ENCODE measurements around the gene ZNF597. TPM values are rescaled to one million over a fixed set of nuclear protein-coding genes. Genes with fewer than 3 reads are reported as not detected.
"Not testable (repeated sequence)": the region's sequence is repeated elsewhere in the genome, so short reads cannot be mapped to it uniquely, and the experiment has no call there.

ZNF597 gene
- total RNA-seq, 2 experiments from 2014 or later, result 1.9 to 2.4 TPM

GRCh38 chr16:3482659-3483241, 39.4 kb upstream of the ZNF597 start:
- intact Hi-C loops (cut with DNase I, micrococcal nuclease), result no loop called here
- no peak overlapping the region for H3K27ac Mint-ChIP-seq
- no peaks in the 10 kb centered on the region for H3K4me1 Mint-ChIP-seq

GRCh38 chr16:3481696-3482658, 38.7 kb upstream of the ZNF597 start:
- Mint-ChIP-seq H3K4me3 (no peak overlapping the region), H3K27me3 (no peaks in the 10 kb centered on the region), H3K9me3 (ENCODE audit: low read depth) (no peaks in the 10 kb centered on the region), H3K27ac (no peak overlapping the region), H3K36me3 (ENCODE audit: low read depth) (peaks cover 34% of the 10 kb centered on the region), H3K4me1 (no peaks in the 10 kb centered on the region)
- CTCF ChIA-PET, result interaction anchor here (1.1 kb wide), 1 partner anchor 45 kb away, joined by 3 read pairs; no protein-coding TSS in a partner anchor
- ATAC-seq, result no peak
- DNase-seq, result no peak
- POLR2A ChIA-PET, result no interaction called here
- intact Hi-C loops (cut with DNase I, micrococcal nuclease), result no loop called here

More at GRCh38 chr16:3482659-3483241, 39.4 kb upstream of the ZNF597 start:
- peaks cover 34% of the 10 kb centered on the region for H3K36me3 Mint-ChIP-seq (ENCODE audit: low read depth)
- DNase-seq (no peak), ATAC-seq (no peak)
- CTCF ChIA-PET, result interaction anchor here (1.1 kb wide), 1 partner anchor 44 kb away, joined by 3 read pairs; no protein-coding TSS in a partner anchor
- no peaks in the 10 kb centered on the region for H3K9me3 Mint-ChIP-seq (ENCODE audit: low read depth)
- no peaks in the 10 kb centered on the region for H3K27me3 Mint-ChIP-seq
- H3K4me3 Mint-ChIP-seq, result no peak overlapping the region
- POLR2A ChIA-PET, result no interaction called here

GRCh38 chr16:3480901-3481695, 37.8 kb upstream of the ZNF597 start:
- H3K27ac Mint-ChIP-seq, result peak overlapping the region; percentile 15

DNA sequence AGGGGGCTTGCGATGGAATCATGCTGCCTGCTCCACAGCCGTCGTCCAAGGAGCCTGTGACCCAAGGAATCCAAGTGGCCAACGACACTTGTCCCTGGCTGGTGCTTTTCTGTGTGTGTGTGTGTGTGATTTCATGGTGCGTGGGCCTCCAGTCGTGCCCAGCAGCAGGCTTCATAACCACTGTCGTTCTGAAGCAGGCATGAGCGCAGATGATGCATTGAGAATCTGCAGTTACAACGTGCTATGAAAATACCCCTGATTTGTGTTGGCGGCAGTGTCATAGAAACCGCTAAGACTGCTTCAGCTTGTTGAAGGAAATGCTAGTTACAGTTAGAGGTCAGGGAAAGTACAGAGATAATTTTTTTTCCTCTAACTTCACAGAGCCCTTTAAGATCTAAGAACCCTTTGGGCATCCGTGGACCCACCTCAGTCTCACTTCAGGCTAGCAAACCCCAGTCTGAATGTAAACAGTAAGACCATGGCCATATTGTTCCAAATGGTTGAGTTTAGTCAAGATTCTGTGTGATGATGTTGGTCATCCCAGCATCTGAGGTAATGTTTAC, 36.4 kb upstream of the ZNF597 start:
- POLR2A ChIA-PET, result interaction anchor here (1.4 kb wide), 1 partner anchor 23 kb away, joined by 3 read pairs; no protein-coding TSS in a partner anchor
- intact Hi-C loops (cut with DNase I, micrococcal nuclease), result no loop called here
- no peak overlapping the region for H3K4me3 Mint-ChIP-seq
- DNase-seq, result no peak
- CTCF ChIA-PET, result interaction anchor here (0.7 kb wide), 1 partner anchor 20 kb away, joined by 3 read pairs; no protein-coding TSS in a partner anchor
- H3K36me3 Mint-ChIP-seq (ENCODE audit: low read depth), result peaks cover 32% of the 10 kb centered on the region
- H3K27ac Mint-ChIP-seq, result peak overlapping the region; percentile 25
- no peaks in the 10 kb centered on the region for H3K4me1 Mint-ChIP-seq
- ATAC-seq, result peak; percentile 71
- H3K9me3 Mint-ChIP-seq (ENCODE audit: low read depth), result no peaks in the 10 kb centered on the region
- no peaks in the 10 kb centered on the region for H3K27me3 Mint-ChIP-seq

More at GRCh38 chr16:3480901-3481695, 37.8 kb upstream of the ZNF597 start:
- no peak for DNase-seq
- Mint-ChIP-seq H3K27me3 (no peaks in the 10 kb centered on the region), H3K4me1 (no peaks in the 10 kb centered on the region), H3K4me3 (no peak overlapping the region), H3K36me3 (ENCODE audit: low read depth) (peaks cover 34% of the 10 kb centered on the region), H3K9me3 (ENCODE audit: low read depth) (no peaks in the 10 kb centered on the region)
- ChIA-PET POLR2A (interaction anchor here (0.6 kb wide), 1 partner anchor 54 kb away, joined by 3 read pairs; no protein-coding TSS in a partner anchor), CTCF (no interaction called here)
- no peak for ATAC-seq
- intact Hi-C loops (cut with DNase I, micrococcal nuclease), result no loop called here

DNA sequence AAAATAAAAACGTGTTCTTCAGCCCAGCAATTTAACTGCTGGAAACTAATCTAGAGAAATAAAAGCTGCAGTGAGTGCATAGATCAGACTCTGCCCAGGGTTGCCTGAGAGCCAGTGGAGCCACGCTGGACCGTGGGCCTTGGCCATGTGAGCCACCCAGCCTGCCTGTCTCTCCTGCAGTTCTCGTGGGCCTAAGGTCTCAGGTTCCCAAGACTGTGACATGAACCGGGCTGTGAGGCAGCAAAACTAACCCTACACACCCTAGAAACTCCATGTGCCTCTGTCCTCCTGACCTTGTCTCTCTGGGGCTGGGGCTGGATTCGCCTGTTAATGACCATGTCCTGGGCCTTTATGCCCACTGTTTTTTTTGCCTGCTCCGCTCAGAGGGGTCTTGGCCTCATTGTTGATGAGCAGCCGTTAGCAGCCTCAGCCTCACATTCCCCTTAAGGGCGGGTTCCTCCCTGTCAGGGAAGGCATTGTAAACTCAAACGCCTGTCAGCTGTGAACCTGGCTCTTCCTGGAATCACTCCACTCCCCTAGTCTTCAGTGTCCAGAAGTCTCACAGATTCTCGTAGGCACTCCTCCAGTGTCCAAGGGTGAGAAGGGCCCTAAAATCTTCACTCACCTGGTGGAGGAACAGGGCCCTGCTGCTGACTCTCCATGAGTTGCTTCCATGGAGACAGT, 35.1 kb upstream of the ZNF597 start:
- POLR2A ChIA-PET, result no interaction called here
- Mint-ChIP-seq H3K4me1 (peaks cover 2% of the 10 kb centered on the region), H3K4me3 (no peak overlapping the region), H3K27ac (no peak overlapping the region), H3K36me3 (ENCODE audit: low read depth) (peaks cover 25% of the 10 kb centered on the region), H3K27me3 (no peaks in the 10 kb centered on the region), H3K9me3 (ENCODE audit: low read depth) (no peaks in the 10 kb centered on the region)
- ATAC-seq (no peak), DNase-seq (no peak)
- CTCF ChIA-PET, result no interaction called here
- intact Hi-C loops (cut with DNase I, micrococcal nuclease), result no loop called here

DNA sequence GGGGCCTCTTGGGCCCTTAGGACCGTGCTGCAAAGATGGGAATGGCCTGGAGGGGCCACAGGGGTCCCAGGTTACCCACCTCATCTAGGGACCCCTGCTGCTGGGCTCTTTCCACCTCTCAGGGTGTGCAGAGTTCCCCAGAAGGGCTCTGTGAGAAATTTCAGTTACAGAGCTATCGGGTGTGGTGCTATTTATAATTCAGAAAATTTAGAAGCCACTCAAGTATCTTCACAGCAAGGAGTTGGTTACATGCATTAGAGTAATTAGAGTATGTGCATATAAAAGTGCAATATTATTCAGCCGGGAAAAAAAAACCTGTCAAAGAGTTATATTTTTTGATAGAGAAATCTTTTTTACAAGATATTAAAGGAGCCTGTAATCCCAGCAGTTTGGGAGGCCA, 33.1 kb upstream of the ZNF597 start:
- Mint-ChIP-seq H3K4me3 (no peak overlapping the region), H3K27ac (no peak overlapping the region), H3K36me3 (ENCODE audit: low read depth) (peaks cover 24% of the 10 kb centered on the region), H3K27me3 (no peaks in the 10 kb centered on the region), H3K9me3 (ENCODE audit: low read depth) (no peaks in the 10 kb centered on the region), H3K4me1 (peaks cover 15% of the 10 kb centered on the region)
- ChIA-PET CTCF (no interaction called here), POLR2A (no interaction called here)
- intact Hi-C loops (cut with DNase I, micrococcal nuclease), result no loop called here
- no peak for ATAC-seq
- no peak for DNase-seq

DNA sequence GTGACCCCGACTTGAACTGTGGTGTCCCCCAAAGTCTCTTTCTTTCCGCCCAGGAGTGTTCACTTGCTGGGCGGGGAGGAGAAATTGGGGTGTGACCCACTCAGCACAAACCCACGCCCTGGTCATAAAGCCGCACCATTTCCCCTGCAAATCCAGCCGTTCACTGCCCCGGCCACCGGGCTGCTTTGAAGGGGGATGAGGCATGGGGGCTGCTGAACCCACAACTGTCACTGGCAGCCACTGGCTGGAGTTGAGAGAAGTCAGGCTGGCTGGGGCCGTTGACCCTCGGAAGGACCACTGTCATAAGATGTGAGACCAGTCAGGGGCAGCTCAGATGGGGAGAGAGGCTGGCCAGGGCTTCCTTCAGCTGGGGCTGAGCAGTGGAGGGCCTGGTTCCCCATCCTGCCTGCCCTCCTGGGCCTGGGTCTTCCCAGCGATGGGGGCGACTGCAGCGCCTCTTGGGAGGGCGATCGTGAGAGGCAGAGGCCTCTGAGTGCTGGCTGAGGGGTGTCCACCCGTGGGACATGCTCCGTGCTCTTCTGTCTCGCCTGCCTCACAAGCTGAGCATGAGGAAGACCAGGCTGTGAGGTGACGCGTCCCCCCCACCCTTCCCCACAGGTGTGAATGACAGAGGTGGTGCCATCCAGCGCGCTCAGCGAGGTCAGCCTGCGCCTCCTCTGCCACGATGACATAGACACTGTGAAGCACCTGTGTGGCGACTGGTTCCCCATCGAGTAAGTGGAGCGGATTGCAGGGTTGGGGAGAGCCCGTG, 32.5 kb upstream of the ZNF597 start:
- Mint-ChIP-seq H3K4me3 (no peak overlapping the region), H3K4me1 (peaks cover 15% of the 10 kb centered on the region), H3K9me3 (ENCODE audit: low read depth) (no peaks in the 10 kb centered on the region), H3K27me3 (no peaks in the 10 kb centered on the region), H3K27ac (no peak overlapping the region), H3K36me3 (ENCODE audit: low read depth) (peaks cover 21% of the 10 kb centered on the region)
- intact Hi-C loops (cut with DNase I, micrococcal nuclease), result no loop called here
- DNase-seq (no peak), ATAC-seq (no peak)
- POLR2A ChIA-PET, result no interaction called here
- CTCF ChIA-PET, result no interaction called here

GRCh38 chr16:3474870-3475269, 31.6 kb upstream of the ZNF597 start:
- H3K4me3 Mint-ChIP-seq; DNase-seq; H3K27me3 Mint-ChIP-seq; POLR2A ChIA-PET; ATAC-seq; intact Hi-C loops (cut with DNase I, micrococcal nuclease); H3K27ac Mint-ChIP-seq; H3K9me3 Mint-ChIP-seq (ENCODE audit: low read depth): not testable (repeated sequence)
- Mint-ChIP-seq H3K36me3 (ENCODE audit: low read depth) (peaks cover 19% of the 10 kb centered on the region), H3K4me1 (peaks cover 15% of the 10 kb centered on the region)
- CTCF ChIA-PET, result interaction anchor here (0.6 to 1.2 kb wide), 2 partner anchors 24 to 82 kb away, joined by 3 to 4 read pairs; no protein-coding TSS in a partner anchor

DNA sequence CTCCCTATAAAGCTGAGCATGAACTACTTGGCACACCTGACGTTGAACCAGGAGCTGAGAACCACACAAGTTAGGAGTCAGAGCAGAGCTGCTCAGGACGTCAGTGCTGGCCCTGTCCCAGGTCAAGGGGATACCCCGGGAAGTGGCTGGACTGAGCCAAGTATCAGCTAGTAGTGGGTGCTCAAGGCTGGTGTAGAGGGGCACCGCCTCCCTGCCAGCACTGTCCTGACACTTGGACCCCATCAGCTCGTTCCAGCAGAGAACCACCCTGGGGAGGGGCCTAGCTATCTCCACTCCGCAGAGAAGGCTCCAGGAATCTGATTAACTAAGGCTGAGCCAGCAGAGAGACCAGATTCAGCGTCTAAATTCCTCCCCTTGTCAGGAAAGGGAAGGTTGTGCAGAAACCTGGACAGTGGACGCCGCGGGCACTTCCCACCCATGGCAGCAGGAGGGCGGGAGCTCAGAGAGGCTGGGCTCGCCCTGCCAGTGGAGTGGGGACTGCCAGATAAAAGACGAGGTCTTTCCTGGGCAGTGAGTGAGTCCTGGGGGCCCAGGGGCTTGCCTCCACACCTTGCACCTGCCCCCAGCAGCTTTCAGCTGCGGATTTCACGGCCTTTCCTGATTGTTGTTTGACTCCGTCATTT, 31.0 kb upstream of the ZNF597 start:
- Mint-ChIP-seq H3K27ac (no peak overlapping the region), H3K4me1 (peaks cover 15% of the 10 kb centered on the region), H3K27me3 (no peaks in the 10 kb centered on the region), H3K9me3 (ENCODE audit: low read depth) (no peaks in the 10 kb centered on the region), H3K36me3 (ENCODE audit: low read depth) (peaks cover 13% of the 10 kb centered on the region), H3K4me3 (no peak overlapping the region)
- no peak for ATAC-seq
- POLR2A ChIA-PET, result no interaction called here
- DNase-seq, result no peak
- intact Hi-C loops (cut with DNase I, micrococcal nuclease), result no loop called here
- CTCF ChIA-PET, result interaction anchor here (0.6 to 1.2 kb wide), 2 partner anchors 23 to 81 kb away, joined by 3 to 4 read pairs; no protein-coding TSS in a partner anchor

DNA sequence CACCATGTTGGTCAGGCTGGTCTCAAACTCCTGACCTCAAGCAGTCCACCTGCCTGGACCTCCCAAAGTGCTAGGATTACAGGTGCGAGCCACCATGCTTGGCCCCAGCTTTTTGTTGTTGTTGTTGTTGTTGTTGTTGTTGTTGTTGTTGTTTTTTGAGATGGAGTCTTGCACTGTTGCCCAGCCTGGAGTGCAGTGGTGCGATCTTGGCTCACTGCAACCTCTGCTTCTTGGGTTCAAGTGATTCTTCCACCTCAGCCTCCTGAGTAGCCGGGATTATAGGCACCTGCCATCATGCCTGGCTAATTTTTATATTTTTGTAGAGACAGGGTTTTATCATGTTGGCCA, 30.3 kb upstream of the ZNF597 start:
- intact Hi-C loops (cut with DNase I, micrococcal nuclease); CTCF ChIA-PET: not testable (repeated sequence)
- peaks cover 15% of the 10 kb centered on the region for H3K4me1 Mint-ChIP-seq

More for the DNA sequence above, 30.3 kb upstream of the ZNF597 start:
- H3K9me3 Mint-ChIP-seq (ENCODE audit: low read depth); H3K4me3 Mint-ChIP-seq; POLR2A ChIA-PET; H3K27me3 Mint-ChIP-seq; H3K27ac Mint-ChIP-seq; DNase-seq; ATAC-seq: not testable (repeated sequence)
- H3K36me3 Mint-ChIP-seq (ENCODE audit: low read depth), result peaks cover 11% of the 10 kb centered on the region
